ENCODE data around the gene RHEX.

The RHEX gene

GRCh38 chr1:206098242-206098919 is 45.4 kb downstream of the RHEX start:
- DNase-seq = no peak

DNA sequence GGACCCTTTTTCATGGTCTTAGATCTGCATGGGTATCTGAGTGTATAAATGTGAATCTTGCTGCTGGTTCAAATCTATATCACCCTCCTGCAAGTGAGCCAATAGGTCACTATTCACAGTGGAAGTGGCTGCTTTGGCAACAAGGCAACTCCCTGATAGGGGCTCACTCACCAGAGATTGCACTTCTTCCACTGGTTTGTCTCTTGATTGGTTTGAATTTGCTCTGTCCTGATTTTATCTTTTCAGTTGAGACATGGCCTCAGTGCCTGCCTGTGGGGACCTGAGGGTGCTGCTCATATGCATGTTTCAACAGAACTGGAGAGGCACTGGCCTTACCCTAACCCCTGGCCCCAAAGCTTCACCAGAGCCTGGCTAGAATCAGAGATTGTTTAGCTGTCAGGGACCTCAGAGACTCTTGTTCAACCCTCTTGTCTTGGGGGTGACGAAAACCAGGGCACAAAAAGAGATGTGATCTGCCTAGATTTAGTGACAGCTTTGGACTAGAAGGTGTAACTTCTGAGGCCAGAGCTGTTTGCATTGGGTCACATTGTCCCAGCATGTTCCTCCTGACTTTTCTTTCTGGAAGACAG is 47.3 kb downstream of the RHEX start:
- DNase-seq = no peak

DNA sequence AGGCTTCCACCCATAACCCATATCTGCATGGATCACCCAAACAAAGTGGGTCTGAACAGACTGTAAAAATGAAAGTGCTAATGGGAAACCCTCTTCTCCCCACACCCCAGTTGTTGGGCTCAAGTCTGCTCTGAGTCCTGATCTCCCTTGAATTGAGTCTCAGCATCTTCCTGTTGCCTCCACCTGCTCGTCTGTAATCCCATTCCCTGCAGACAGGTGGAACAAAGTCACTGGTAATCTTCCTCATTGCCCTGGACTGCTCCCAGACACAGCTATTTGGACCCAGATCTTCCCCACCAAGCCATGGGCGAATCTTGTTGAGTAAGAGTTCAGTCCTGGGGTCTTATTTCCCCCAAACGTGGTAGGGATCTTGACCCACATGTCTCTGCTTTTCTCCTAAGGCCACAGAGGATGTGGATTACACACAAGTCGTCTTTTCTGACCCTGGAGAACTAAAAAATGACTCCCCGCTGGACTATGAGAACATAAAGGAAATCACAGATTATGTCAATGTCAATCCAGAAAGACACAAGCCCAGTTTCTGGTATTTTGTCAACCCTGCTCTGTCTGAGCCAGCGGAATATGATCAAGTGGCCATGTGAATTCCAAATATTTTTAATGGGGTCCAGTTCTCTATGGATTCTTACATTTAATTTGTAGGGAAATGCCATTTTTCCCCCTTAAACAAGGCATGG is 48.5 kb downstream of the RHEX start:
- DNase-seq = no peak

DNA sequence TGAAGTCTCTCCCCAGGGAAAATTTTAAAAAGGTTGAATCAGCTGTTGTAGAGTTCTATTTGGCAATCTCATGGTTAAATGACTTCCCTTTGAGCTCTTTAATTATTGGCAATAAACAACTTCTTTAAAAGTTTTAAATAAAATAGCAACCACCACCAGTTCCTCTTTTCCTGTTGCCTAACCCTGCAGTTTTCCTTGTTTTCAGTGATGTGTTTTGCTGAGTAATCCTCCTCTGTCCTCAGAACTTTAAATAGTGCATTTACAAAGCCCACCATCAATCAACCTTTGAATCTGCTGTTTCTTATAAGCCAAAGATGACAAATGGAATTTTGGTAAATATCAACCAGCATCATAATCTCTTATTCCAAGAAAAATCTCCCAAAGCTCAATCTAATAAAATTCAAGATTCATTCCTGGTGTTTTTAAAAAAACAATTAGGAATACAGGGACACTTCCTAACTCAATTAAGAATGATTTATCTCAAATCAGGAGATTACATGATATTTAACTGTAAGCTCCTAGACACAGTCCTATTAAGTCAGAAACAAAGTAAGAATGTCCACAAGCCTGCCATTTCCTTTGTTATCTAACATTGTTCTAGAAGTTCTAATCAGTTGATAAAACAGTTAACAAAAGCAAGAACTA is 49.4 kb downstream of the RHEX start:
- no peak for DNase-seq

DNA sequence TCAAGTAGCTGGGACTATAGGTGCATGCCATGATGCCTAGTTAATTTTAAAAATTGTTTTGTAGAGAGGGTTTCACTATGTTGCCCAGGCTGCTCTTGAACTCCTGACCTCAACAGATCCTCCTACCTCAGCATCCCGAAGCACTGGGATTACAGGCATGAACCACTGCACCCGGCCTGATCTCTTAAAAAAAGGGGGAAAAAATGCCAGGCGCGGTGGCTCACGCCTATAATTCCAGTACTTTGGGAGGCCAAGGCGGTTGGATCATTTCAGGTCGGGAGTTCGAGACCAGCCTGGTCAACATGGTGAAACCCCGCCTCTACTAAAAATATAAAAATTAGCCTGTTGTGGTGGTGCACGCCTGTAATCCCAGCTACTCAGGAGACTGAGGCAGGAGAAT is 51.0 kb downstream of the RHEX start:
- DNase-seq = no peak

DNA sequence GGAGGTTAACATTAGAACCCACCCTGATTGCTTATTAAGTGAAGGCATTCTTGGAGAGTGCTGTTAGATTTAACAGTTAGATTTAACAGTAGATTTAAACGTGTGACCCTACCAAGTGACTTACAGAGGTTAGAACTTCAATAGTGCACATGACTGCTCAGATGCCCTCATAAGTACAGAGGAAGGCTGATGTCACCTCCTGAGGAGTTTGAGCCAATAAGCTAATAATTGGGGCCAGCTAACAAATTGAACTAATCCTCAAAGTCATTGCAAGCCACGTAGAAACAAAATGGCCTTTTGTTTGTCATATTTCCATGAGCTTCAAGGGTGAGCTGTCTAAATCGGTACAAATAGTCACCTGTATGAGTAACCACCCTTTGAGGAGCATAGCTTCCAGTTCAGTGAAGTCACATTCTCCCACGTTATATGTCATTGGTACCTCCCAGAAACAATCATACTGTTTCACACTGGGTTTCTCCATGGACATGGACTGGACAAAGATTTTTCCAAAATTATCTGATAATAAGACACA is 52.6 kb downstream of the RHEX start:
- DNase-seq = no peak

DNA sequence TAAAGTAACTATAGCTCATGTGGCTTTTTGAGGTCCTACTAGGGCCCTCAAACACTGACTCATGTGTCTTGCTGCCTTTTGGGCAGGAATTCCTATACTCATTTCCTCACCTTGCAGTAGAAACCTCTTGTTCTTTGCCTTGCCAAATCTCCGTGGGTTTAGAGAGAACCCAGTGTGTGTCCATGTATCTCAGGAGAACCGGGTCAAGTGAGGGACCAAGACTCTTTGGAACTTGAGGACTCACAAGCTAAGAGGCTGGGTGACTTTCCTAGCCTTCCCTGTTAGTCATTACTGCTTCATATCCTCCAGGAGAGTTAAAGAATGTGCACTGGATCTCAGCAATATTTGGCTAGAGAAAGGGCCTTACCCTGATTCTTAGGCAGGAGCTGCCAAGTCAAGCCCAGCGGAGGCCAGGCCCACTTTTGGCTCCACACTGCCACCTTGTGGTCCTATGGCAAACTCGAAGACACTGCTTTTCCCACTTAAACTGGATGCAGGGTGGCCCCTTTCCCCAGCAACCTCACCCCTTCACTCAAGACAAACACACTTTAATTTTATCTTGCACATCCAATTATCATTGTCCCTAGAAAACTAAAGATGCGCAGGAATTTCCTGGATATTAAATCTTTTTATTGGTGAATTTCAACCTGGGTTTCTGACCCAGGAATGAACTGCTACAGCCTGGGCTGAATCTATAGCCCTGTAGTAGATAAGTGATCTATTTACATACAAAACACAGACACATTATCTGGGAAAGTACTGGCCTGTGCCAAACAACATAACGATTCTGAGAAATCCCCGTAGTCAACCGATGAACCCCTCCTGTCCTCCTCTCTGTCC is 53.6 kb downstream of the RHEX start:
- peak; percentile 82 for DNase-seq

DNA sequence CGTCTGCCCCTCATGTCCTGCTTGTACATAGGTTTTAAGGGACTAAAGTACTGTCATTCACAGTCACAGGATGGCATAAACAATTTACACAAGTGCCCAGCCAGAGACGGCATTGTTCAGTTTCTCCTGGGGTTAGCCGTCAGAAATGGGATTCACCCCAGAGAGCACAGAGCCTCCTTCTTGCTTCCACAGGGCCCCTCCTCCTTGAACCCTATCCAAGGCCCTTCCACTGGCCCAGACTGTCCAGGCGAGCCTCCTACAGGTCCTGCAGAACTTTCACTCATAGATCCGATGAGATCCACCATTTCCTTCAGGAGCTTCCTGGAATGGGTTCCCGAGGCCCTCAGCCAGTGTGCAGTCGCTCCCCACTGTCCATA is 54.2 kb downstream of the RHEX start:
- no peak for DNase-seq

- DNase-seq = no peak
Observed at GRCh38 chr1:206108635-206109034, 55.7 kb downstream of the RHEX start.

- no peak for DNase-seq
Observed at GRCh38 chr1:206109718-206110117, 56.7 kb downstream of the RHEX start.

GRCh38 chr1:206110161-206110560 is 57.2 kb downstream of the RHEX start:
- no peak for DNase-seq

DNA sequence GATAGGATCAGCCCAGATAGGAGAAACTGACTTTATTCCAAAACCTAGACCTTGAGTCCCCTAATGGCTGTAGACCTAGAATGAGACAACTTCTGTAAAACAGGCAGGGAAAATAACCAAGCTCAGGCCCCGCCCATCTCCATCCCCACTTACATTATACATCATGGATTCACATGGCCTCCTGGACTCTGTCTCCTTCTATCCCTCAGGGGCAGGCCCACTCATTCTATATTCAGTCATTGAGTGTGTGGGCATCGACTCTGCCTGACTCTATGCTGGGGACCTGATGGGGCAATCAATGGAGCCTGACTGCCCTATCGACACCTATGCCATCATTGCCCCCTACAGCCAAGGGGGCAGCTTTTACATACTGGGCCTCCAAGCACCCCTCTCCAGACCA is 57.8 kb downstream of the RHEX start:
- DNase-seq = no peak

GRCh38 chr1:206111271-206111927 is 58.4 kb downstream of the RHEX start:
- no peak for DNase-seq

DNA sequence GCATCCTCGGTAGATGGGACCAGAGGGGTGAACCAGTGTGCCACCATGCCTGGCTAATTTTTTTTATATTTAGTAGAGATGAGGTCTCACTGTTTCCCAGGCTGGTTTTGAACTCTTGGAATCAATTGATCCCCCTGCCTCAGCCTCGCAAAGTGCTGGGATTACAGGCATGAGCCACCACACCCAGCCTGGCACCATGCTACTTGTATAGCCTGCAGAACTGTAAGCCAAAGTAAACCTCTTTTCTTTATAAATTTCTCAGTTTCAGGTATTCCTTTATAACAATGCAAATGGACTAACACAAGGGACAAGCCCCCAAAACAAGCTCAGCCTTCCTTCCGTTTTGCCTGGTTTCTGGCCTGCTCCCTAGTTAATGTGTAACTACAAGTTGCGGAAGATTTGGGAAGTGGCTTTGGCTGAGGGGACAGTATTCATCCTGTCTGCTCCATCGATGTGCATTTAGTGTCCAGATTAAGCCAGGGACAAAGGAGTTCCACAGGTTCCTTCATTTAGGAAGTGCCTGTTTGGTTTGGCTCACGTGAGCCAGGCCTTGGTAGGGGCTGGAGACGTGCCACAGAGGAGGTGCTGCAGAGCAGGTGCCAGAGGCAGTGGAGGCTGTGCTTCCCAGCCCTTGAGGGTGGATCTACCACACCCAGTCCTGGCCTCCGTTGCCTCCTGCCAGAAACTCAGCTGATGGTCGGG is 59.8 kb downstream of the RHEX start:
- DNase-seq = no peak

- no peak for DNase-seq
Observed at GRCh38 chr1:206114692-206115640, 62.0 kb downstream of the RHEX start.

DNA sequence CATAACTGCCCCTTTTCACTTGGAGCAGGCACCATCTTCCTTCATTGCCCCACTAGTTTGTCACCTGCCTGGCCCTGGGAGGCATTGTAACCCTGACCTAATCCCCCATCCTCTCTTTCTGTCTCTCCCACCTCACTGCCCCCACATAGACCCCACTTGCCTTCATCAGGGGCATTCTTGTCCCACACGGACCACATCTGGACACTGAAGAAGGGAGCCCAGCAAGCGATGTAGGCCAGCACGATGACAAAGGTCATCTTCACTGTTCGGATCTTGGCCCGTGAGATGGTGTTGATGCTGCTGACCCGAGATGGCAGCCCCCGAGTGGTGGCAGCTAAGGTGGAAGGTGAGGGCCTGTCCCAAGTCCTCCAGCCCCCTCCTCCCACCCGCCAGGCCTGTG is 62.8 kb downstream of the RHEX start:
- DNase-seq = no peak

GRCh38 chr1:206116191-206116872 is 63.4 kb downstream of the RHEX start:
- no peak for DNase-seq

- no peak for DNase-seq
Observed at GRCh38 chr1:206116873-206117150, 63.8 kb downstream of the RHEX start.

GRCh38 chr1:206117151-206117948 is 64.4 kb downstream of the RHEX start, which contains the start of gene AVPR1B:
Gene AVPR1B (minus strand): TSS chr1:206117388. CDS start chr1:206116890, 498 bp downstream.
- peak; percentile 18 for DNase-seq

Measured in fibroblast of skin of right biceps (primary cell).